GM10248 (cell line): ENCODE data around the gene ROBO1.

ENCODE experiments used
- CTCF ChIA-PET: fragments of 300-600 bp; sonication (Branson Sonifier 250); formaldehyde crosslinking; extraction: SDS; loops from one replicate; lab custom pipeline; 2021; ENCODE audit warnings: antibody characterized with exemption; lab: Yijun Ruan, JAX
- POLR2A ChIA-PET: fragments of 350-650 bp; sonication (Branson Sonifier 250); formaldehyde crosslinking; extraction: SDS; loops from one replicate; lab custom pipeline; 2020; ENCODE audit warnings: antibody characterized with exemption; lab: Yijun Ruan, JAX
- DNase-seq: peaks from one replicate; pipeline ENCODE4 v3.0.0; 2012; ENCODE audit errors: extremely low spot score
- TF ChIP-seq, protein P1 (sequence below): IDR thresholded peaks from 2 replicates; pipeline ENCODE4 v1.5.1; 2012; ENCODE audit warnings: mild to moderate bottlenecking, low read depth; ENCODE audit errors: extremely low read depth, missing control alignments, control extremely low read depth

ROBO1 gene

DNA sequence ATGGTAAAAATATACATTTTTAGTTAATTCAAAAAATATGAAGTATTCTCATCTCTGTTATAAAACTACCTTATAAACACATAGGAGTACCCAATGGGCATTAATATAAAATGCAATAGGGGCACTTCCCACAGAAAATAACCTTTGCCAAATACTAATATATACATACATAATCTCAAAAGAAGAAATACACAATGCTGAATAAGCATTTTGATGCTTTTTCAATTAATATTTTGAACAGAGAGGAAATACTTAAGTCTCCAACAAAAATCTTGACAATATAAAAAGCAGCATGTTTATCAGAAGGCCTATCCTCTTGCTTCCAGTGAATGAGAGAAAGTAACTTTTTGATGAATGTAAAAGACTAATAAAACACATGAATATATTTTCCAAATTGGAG, 110.7 kb downstream of the ROBO1 start:
- CTCF ChIA-PET, result interaction anchor here (1.4 to 1.6 kb wide), 2 partner anchors 9 to 14 kb away, joined by 3 to 4 read pairs; no protein-coding TSS in a partner anchor
- DNase-seq, result no peak
- POLR2A ChIA-PET, result no interaction called here
- TF ChIP-seq, protein P1, sequence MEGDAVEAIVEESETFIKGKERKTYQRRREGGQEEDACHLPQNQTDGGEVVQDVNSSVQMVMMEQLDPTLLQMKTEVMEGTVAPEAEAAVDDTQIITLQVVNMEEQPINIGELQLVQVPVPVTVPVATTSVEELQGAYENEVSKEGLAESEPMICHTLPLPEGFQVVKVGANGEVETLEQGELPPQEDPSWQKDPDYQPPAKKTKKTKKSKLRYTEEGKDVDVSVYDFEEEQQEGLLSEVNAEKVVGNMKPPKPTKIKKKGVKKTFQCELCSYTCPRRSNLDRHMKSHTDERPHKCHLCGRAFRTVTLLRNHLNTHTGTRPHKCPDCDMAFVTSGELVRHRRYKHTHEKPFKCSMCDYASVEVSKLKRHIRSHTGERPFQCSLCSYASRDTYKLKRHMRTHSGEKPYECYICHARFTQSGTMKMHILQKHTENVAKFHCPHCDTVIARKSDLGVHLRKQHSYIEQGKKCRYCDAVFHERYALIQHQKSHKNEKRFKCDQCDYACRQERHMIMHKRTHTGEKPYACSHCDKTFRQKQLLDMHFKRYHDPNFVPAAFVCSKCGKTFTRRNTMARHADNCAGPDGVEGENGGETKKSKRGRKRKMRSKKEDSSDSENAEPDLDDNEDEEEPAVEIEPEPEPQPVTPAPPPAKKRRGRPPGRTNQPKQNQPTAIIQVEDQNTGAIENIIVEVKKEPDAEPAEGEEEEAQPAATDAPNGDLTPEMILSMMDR, result no peak

DNA sequence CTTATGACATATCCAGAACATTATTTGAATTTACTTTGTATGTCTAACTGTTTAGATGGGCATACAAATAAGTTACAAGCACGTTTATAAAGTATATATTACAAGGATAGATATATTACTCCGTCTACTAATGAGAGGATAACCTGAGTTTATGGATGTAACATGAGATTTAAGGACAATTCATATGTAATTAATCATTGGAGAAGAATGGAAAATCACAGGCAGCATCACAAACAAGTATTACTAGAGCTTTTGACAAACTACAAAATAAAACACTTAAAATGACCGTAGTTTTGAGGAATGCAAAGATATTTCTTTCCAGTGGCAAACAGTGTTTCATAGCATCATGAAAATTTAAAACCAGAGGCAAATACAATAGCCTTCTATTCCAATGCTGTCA, 113.8 kb downstream of the ROBO1 start:
- POLR2A ChIA-PET, result no interaction called here
- no peak for DNase-seq
- TF ChIP-seq, protein P1, result no peak
- CTCF ChIA-PET, result no interaction called here

DNA sequence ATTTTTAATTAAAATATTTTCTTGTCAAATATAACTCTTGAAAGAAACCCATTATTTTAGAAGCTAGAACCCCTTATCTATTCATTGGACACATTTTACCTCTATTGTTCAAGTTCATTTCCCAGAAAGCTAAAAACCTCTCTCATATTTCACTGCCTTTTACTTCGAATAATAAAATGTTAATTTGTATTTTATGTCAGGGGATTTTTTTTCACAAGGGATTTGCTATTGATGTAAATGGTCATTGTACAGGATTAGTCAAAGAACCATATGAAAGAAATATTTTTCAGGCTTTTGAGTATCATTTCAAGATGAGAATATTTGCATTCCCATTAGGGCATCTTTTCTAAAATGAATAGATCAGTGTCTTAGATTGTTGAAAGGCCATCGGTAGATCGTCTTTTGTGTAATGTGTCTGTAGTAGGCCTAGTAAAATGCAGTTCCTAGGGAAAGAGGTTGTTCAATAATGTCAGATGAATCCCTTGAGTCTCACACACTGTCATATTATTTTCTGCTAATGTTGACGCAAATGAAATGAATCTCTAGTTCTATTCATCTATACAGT, 114.5 kb downstream of the ROBO1 start:
- ChIA-PET POLR2A (no interaction called here), CTCF (interaction anchor here (1.4 kb wide), 1 partner anchor 28 kb away, joined by 3 read pairs; no protein-coding TSS in a partner anchor)
- DNase-seq, result no peak
- TF ChIP-seq, protein P1, result no peak

DNA sequence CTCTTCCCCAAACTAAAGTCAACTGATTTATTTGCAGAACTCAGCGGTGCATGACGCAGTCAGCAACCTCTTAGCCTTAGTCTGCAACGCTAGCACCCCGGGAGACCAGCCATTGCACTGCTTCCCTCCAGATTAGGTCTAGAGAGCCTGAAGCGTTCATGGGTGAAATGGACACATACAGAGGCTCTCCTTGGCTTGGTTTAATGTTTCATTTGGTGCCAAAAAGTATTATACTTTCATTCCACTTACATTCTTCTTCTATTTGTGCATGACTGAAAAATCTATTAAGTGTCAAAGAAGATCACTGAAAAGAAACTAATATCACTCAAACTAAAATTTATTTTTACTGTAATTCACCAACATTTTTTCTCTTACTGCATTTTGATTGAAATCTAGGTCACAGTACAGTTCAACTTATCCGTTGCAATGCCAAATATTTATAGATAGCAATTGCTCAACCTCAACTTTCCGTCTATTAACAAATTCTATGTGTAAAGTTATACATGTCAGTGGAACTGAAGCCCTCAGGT, 116.2 kb downstream of the ROBO1 start:
- ChIA-PET CTCF (no interaction called here), POLR2A (no interaction called here)
- no peak for DNase-seq
- TF ChIP-seq, protein P1, result no peak

DNA sequence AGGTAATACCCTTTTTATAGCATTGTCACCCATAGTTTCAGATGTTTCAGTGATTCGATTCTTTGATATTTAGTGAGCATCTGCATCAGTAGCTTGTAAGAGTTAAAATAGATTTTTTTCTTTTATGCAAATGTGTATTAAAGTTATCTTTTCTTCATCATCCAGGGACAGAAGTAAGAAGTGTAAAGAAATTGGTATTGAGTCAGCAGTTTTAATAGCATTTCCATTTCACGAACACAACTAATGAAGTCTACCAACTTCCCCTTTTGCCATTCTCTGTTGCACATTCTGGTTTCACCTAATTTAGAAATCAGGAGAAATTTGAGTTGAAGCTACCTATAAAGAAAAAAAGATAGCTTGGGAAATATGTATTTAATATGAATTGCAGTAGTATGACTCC, 127.9 kb downstream of the ROBO1 start:
- no peak for DNase-seq
- POLR2A ChIA-PET, result no interaction called here
- CTCF ChIA-PET, result no interaction called here
- TF ChIP-seq, protein P1, result no peak

DNA sequence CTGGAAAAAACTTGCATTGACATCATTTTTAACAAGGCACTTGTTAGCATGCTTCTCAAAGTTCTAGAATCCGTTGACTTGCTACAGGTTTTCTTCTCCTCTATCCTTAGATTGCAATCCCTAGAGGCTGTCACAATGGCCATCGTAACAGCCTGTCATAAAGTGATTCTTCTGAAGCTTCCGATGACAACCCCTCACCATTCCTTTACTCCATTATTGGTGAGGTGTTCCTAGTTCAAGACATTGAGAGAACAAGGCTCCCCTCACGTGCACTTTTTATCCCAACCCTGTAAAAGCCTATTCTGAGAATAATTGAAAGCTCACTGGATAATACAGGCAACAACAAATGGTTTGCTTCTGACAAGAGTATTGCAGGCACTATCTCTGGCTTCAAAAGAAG, 131.4 kb downstream of the ROBO1 start:
- DNase-seq, result no peak
- POLR2A ChIA-PET, result no interaction called here
- CTCF ChIA-PET, result no interaction called here
- TF ChIP-seq, protein P1, result no peak
